Measurements from ENCODE around the gene USP4.

- TF ChIP-seq EZH2 (IDR thresholded peaks at IDR 0.05; ENCODE audit: borderline replicate concordance, low read depth, low read length, poor library complexity, severe bottlenecking) = no peak
- TF ChIP-seq, protein P1, sequence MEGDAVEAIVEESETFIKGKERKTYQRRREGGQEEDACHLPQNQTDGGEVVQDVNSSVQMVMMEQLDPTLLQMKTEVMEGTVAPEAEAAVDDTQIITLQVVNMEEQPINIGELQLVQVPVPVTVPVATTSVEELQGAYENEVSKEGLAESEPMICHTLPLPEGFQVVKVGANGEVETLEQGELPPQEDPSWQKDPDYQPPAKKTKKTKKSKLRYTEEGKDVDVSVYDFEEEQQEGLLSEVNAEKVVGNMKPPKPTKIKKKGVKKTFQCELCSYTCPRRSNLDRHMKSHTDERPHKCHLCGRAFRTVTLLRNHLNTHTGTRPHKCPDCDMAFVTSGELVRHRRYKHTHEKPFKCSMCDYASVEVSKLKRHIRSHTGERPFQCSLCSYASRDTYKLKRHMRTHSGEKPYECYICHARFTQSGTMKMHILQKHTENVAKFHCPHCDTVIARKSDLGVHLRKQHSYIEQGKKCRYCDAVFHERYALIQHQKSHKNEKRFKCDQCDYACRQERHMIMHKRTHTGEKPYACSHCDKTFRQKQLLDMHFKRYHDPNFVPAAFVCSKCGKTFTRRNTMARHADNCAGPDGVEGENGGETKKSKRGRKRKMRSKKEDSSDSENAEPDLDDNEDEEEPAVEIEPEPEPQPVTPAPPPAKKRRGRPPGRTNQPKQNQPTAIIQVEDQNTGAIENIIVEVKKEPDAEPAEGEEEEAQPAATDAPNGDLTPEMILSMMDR (conservative IDR thresholded peaks at IDR 0.05; ENCODE audit: low read depth, low read length) = no peak
Measured at GRCh38 chr3:49255112-49255511, 84.7 kb downstream of the USP4 start.

All from A673 (cell line).